VCaP (cell line): ENCODE measurements around the gene CBX1.

ENCODE experiments used
- H3K27ac ChIP-seq: fragments of 450-650 bp; 2 replicates; pipeline ENCODE4 v1.5.1; 2017
- CTCF ChIP-seq: fragments of 450-650 bp; conservative IDR thresholded peaks from 2 replicates; pipeline ENCODE4 v1.5.1; 2017; ENCODE audit warnings: mild to moderate bottlenecking, moderate library complexity

Gene CBX1

GRCh38 chr17:48129981-48130380 lies 28.7 kb upstream of the CBX1 start:
- no peak for TF ChIP-seq CTCF
- H3K27ac ChIP-seq: no peak overlapping the region

GRCh38 chr17:48128400-48128799 lies 27.1 kb upstream of the CBX1 start:
- H3K27ac ChIP-seq: no peak overlapping the region

GRCh38 chr17:48127371-48128051 lies 26.2 kb upstream of the CBX1 start:
- TF ChIP-seq CTCF: no peak
- no peak overlapping the region for H3K27ac ChIP-seq

More at GRCh38 chr17:48128400-48128799, 27.1 kb upstream of the CBX1 start:
- TF ChIP-seq CTCF: no peak

GRCh38 chr17:48126532-48126850 lies 25.2 kb upstream of the CBX1 start:
- TF ChIP-seq CTCF: no peak
- H3K27ac ChIP-seq: no peak overlapping the region

DNA sequence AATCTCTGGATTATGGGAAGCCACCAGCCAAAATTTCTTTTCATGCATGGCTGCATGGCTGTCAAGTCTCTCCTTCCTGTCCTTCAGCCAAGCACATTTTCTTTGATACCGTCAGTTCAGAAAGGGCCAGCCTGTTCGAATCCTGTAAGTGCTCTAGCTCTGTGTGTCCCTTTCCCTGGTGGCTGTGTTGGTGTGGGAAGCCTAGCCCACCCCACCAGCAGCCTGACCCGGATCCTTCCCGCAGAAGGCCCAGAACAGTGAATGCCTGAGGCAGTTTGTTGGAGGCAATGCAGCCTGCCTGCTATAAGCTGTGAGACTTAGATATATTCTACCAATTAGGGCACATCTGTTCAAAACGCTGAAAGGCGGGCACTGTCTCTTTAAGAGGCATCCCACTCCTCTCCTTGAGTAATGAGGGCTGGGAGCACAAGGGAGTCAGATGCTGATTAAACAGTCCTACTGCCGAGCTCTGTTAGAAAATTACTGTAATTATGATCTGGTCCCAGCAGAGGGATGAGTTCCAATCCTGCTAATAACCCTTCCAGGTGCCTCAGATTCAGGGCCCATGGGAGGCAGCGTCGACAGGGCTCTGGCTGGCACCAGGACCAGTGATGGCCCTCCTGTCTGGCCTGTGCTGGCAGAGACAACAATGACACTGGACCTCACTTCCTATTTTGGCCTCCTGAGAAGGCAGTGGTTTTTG lies 24.7 kb upstream of the CBX1 start:
- no peak for TF ChIP-seq CTCF
- H3K27ac ChIP-seq: no peak overlapping the region

- no peak overlapping the region for H3K27ac ChIP-seq
- TF ChIP-seq CTCF: no peak
Measured at GRCh38 chr17:48123776-48124388, 22.6 kb upstream of the CBX1 start.

DNA sequence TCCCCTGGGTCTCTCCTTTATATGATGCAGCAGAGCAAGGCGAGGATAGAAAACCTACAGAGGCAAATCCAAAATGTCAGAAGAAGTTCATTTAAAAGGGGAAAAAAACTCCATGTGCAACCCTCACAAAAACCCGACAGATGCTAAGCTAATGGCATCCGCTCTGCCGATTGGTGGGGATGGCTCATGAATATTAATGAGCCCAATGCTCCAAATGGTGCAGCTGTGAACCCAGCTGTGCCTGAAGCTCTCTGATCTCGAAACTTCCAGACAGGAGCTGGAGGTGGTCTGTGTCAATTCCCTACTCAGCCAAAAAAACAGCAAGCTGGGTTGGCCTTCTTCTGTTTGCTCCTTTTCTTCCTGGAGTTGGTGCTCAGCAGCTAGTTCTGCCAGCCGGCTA lies 21.8 kb upstream of the CBX1 start:
- TF ChIP-seq CTCF: no peak
- no peak overlapping the region for H3K27ac ChIP-seq
